ENCODE data around the gene SMIM45.
A peak's percentile ranks its signal among the peaks of the same experiment; 100 is the strongest.

SMIM45 gene

GRCh38 chr22:41917375-41917902, 34.5 kb upstream of the SMIM45 start:
- H3K79me2 ChIP-seq (ENCODE audit: control insufficient read depth in 1 of 2, insufficient read depth in 2 of 2, low read length in 2 of 2): no peaks in the 10 kb centered on the region
- ChIA-PET POLR2A (ENCODE audit: partially characterized antibody) (interaction anchor here (0.6 to 1.2 kb wide), 2 partner anchors 12 to 23 kb away, joined by 3 read pairs; no protein-coding TSS in a partner anchor), CTCF (ENCODE audit: partially characterized antibody) (interaction anchor here (0.6 to 2.9 kb wide), 6 partner anchors 8 to 1247 kb away, joined by 3 to 13 read pairs (median 5); no protein-coding TSS in a partner anchor)
- DNase-seq (ENCODE audit: low read depth in 1 of 2, low spot score in 2 of 2) (no peak), FAIRE-seq (no peak)
- H3K79me1 ChIP-seq (ENCODE audit: low read depth, low read length): no peaks in the 10 kb centered on the region
- TF ChIP-seq SRF (IDR thresholded peaks at IDR 0.05; ENCODE audit: low read depth, low read length) (no peak), SIRT6 (IDR thresholded peaks at IDR 0.05; ENCODE audit: low read length) (no peak), CTBP2 (IDR thresholded peaks at IDR 0.05; ENCODE audit: borderline replicate concordance, insufficient read depth, insufficient read length, low read length) (no peak), EZH2 (IDR thresholded peaks at IDR 0.05; ENCODE audit: low read depth, low read length, severe bottlenecking) (no peak), EP300 (IDR thresholded peaks at IDR 0.05; ENCODE audit: borderline replicate concordance in 1 of 2, low read depth in 2 of 2, low read length in 2 of 2) (no peak), GTF2F1 (IDR thresholded peaks at IDR 0.05; ENCODE audit: borderline replicate concordance, low read depth, low read length) (no peak), POU5F1 (IDR thresholded peaks at IDR 0.05; ENCODE audit: low read depth, low read length) (no peak), NRF1 (IDR thresholded peaks at IDR 0.05; ENCODE audit: low read depth, low read length) (no peak), CHD1 (IDR thresholded peaks at IDR 0.05; ENCODE audit: low read depth, low read length) (no peak), TAF7 (optimal IDR thresholded peaks at IDR 0.05; ENCODE audit: borderline replicate concordance, low read depth, low read length) (no peak), CHD2 (IDR thresholded peaks at IDR 0.05; ENCODE audit: low read length) (no peak)
- no peak overlapping the region for H2BK12ac ChIP-seq (ENCODE audit: low read depth, low read length)
- peaks cover 7 to 19% of the 10 kb centered on the region in 2 experiments for H4K20me1 ChIP-seq (replicated peaks in 1 of 2; ENCODE audit: control insufficient read depth in 1 of 2, insufficient read depth in 2 of 2, low read length in 2 of 2)
- H4K5ac ChIP-seq (ENCODE audit: insufficient read length, low read depth, low read length): no peak overlapping the region
- peaks cover 0 to 20% (median 13%) of the 10 kb centered on the region in 4 experiments; a peak in 6 of 7 replicates for H3K4me1 ChIP-seq (replicated peaks in 1 of 4; ENCODE audit: control insufficient read depth in 3 of 4, insufficient read depth in 4 of 4, low read length in 3 of 4)
- no peaks in the 10 kb centered on the region for H3K9me3 ChIP-seq (ENCODE audit: insufficient read depth in 2 of 2, low read depth in 1 of 2, low read length in 1 of 2)
- no peak overlapping the region for H2AK5ac ChIP-seq (ENCODE audit: low read depth, low read length)
- H2AFZ ChIP-seq (ENCODE audit: low read length): no peak overlapping the region
- H3K27me3 ChIP-seq (replicated peaks in 1 of 4; ENCODE audit: control insufficient read depth in 3 of 4, extremely low read depth in 1 of 4, insufficient read depth in 3 of 4, low read length in 3 of 4): peaks cover 49 to 88% (median 78%) of the 10 kb centered on the region in 4 experiments
- 81% methylated on average over 11 of the region's 11 CpGs; no CpG with 5 or more reads in 1 of the 2 experiments for WGBS, 2 experiments (ENCODE audit: extremely low coverage in 1 of 2, insufficient coverage in 1 of 2, insufficient read length in 1 of 2, insufficient replicate concordance in 2 of 2, low coverage in 1 of 2, low lambda C conversion rate in 2 of 2, missing lambda C conversion rate in 1 of 2)
- no peak overlapping the region for H3K4me2 ChIP-seq (ENCODE audit: insufficient read depth in 1 of 2, low read depth in 2 of 2, low read length in 2 of 2)
- H3K36me3 ChIP-seq (ENCODE audit: control insufficient read depth in 2 of 4, insufficient read depth in 4 of 4, low read length in 3 of 4): peaks cover 0 to 5% (median 0%) of the 10 kb centered on the region in 4 experiments; a peak in 1 of 8 replicates
- H3K23ac ChIP-seq (ENCODE audit: insufficient read length): no peak overlapping the region
- no peak overlapping the region for H3K9ac ChIP-seq (replicated peaks in 1 of 4; ENCODE audit: extremely low read depth in 1 of 4, low read depth in 3 of 4, low read length in 3 of 4)
- H3K56ac ChIP-seq (replicated peaks; ENCODE audit: insufficient read length, low read depth, low read length): no peak overlapping the region
- peaks cover 12% of the 10 kb centered on the region; the same call in 1 of the 2 replicates for H3K23me2 ChIP-seq (ENCODE audit: low read depth, low read length)
- no peak overlapping the region for H2BK15ac ChIP-seq (ENCODE audit: low read length)
- no peak overlapping the region for H4K91ac ChIP-seq (replicated peaks; ENCODE audit: insufficient read length, low read length)
- H4K8ac ChIP-seq (ENCODE audit: extremely low read depth, insufficient read depth, low read length): no peak overlapping the region
- H3K27ac ChIP-seq (ENCODE audit: low read depth, low read length): no peak overlapping the region
- H2BK120ac ChIP-seq (replicated peaks; ENCODE audit: low read depth, low read length): no peak overlapping the region
- no peak overlapping the region for H2BK20ac ChIP-seq (ENCODE audit: low read length)
- H3K14ac ChIP-seq (ENCODE audit: insufficient read length): no peak overlapping the region
- H3K4ac ChIP-seq (replicated peaks; ENCODE audit: insufficient read length, low read depth, low read length): peak overlapping the region; percentile 32
- no peak overlapping the region for H2BK5ac ChIP-seq (ENCODE audit: low read depth, low read length)
- H3K4me3 ChIP-seq (ENCODE audit: extremely low read depth in 1 of 4, insufficient read depth in 2 of 4, low read depth in 3 of 4, low read length in 4 of 4): no peak overlapping the region
- no peak overlapping the region for H3K18ac ChIP-seq (ENCODE audit: extremely low read depth, low read length)

All from H1 (cell line).